T1000 (cell line): ENCODE measurements around the gene SUCLG1.
"Not testable (repeated sequence)": the region's sequence is repeated elsewhere in the genome, so short reads cannot be mapped to it uniquely, and the experiment has no call there.

Experiments used
- DNase-seq: peaks from one replicate; lab custom pipeline; 2025; ENCODE audit warnings: mixed read lengths; lab: John Stamatoyannopoulos, UW

SUCLG1 gene

GRCh38 chr2:84421197-84421596 is 37.9 kb downstream of the SUCLG1 start:
- DNase-seq, result no peak

GRCh38 chr2:84417453-84418145 is 41.5 kb downstream of the SUCLG1 start:
- DNase-seq, result no peak

- DNase-seq, result no peak
Observed at GRCh38 chr2:84409531-84409930, 49.5 kb downstream of the SUCLG1 start.

- DNase-seq, result not testable (repeated sequence)
Observed at GRCh38 chr2:84402111-84402510, 57.0 kb downstream of the SUCLG1 start.

GRCh38 chr2:84399839-84400238 is 59.2 kb downstream of the SUCLG1 start:
- DNase-seq, result not testable (repeated sequence)

- peak; percentile 56 for DNase-seq
Observed at GRCh38 chr2:84395820-84396219, 63.3 kb downstream of the SUCLG1 start.

- no peak for DNase-seq
Observed at GRCh38 chr2:84394628-84395027, 64.5 kb downstream of the SUCLG1 start.

GRCh38 chr2:84393829-84394228 is 65.3 kb downstream of the SUCLG1 start:
- no peak for DNase-seq

GRCh38 chr2:84389794-84390193 is 69.3 kb downstream of the SUCLG1 start:
- no peak for DNase-seq

- DNase-seq, result no peak
Observed at GRCh38 chr2:84388921-84389490, 70.1 kb downstream of the SUCLG1 start.

- DNase-seq, result no peak
Observed at GRCh38 chr2:84388133-84388532, 70.9 kb downstream of the SUCLG1 start.

- no peak for DNase-seq
Observed at GRCh38 chr2:84386336-84387040, 72.6 kb downstream of the SUCLG1 start.

- no peak for DNase-seq
Observed at GRCh38 chr2:84383271-84383670, 75.8 kb downstream of the SUCLG1 start.

GRCh38 chr2:84380875-84381274 is 78.2 kb downstream of the SUCLG1 start:
- DNase-seq, result no peak

- no peak for DNase-seq
Observed at GRCh38 chr2:84378960-84379359, 80.1 kb downstream of the SUCLG1 start.

- no peak for DNase-seq
Observed at GRCh38 chr2:84375020-84375419, 84.1 kb downstream of the SUCLG1 start.

GRCh38 chr2:84373866-84374265 is 85.2 kb downstream of the SUCLG1 start:
- DNase-seq, result no peak
